Measurements from ENCODE around the gene ELOB.

The ELOB gene

DNA sequence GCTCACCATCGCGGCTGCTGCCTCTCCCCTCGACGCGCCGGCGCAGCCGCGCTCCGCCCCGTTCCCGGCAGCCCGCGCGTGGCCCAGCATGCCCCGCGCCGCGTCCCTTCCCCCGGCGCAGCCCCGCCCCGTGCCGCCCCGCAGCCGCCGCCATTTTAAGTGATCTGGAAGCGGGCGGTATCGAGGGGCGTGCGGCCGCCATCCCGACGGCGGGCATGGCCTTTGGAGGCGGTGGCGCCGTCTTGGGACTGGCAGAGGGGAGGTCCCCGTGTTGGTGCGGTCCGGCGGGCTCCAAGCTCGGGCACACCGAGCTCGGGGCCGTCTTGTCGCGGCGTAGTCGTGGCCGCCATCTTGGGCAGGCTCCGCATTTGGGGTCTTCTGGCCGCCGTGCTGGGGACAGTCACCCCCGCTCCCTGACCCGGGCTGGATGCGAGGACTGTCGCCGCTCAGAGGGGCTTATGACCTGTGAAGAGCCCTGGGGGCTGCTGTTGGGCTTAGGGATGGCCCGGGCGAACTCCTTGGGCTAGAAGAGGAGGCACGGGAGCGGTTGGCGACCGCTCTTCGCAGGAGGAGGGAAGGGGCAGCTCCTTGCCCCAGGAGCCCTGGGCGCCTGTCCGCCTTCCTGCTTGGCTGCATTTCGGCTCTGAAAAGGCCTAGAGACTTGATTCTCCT is at the start of gene ELOB:
ELOB (minus strand) TSS at position 50 of the 672 bp plus-strand sequence; CDS start at position 9, 41 bp downstream.
- DNase-seq = peak; percentile 29 to 97 (median 79)

DNA sequence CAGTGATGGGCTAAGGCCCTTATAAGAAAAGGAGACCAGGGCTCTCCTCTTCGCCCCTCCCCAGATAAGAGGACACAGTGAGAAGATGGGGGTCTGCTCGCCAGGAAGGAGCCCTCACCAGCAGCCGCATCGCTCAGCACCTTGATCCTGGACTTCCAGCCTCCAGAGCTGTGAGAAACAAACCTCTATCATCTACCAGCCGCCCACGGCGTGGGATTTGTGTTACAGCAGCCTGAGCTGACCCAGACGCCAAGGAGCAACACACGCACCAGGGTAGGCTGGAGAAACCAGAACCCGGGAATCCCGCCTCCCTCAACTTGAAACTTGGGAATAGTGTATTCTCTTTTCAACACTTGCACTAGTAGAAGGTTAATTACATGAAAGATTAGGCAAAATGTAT is 48.8 kb upstream of the ELOB start:
- DNase-seq = no peak

GRCh38 chr16:2825049-2825742 is 48.1 kb upstream of the ELOB start:
- DNase-seq = no peak

DNA sequence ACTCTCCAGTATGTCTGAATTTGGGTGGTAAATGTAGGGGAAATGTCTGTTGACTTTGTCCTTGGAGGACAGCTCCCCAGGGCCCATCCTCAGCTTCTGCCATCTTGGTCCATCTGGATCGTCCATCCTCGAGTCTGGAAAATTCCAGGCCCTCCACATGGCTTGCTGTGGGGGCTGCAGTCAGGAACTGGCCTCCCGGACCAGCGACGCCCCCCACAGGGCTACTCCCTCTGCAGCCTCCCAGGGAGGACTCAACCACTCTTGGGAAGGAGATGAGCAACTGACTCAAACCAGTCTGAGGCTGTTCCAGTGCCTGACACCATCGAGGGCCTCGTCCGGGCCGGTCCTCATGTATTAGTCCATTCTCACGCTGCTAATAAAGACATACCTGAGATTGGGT is 47.5 kb upstream of the ELOB start:
- DNase-seq = no peak

GRCh38 chr16:2822496-2822895 is 45.4 kb upstream of the ELOB start:
- DNase-seq = no peak

- DNase-seq = no peak
Measured at GRCh38 chr16:2822158-2822495, 45.0 kb upstream of the ELOB start.

GRCh38 chr16:2821487-2822157 is 44.5 kb upstream of the ELOB start:
- no peak for DNase-seq

DNA sequence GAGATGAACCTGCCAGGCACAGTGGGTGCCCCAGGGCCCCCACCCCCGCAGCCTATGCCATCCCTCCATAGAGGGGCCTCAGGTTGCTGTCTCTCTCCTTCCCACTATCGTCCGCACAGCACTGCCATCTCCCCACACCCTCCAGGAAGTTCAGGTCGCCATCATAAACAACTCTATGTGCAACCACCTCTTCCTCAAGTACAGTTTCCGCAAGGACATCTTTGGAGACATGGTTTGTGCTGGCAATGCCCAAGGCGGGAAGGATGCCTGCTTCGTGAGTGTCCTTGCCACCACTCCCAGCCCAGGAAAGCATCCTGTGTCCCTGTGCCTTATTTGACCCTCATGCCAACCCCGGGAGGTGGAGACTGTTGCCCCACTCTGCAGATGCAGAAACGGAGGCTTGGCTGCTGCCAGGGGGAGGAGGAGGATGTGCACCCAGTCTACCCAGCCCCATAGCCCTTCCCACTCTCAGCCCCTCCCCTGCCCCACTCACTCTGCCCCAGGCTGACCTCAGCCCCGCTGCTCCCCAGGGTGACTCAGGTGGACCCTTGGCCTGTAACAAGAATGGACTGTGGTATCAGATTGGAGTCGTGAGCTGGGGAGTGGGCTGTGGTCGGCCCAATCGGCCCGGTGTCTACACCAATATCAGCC is 43.9 kb upstream of the ELOB start:
- DNase-seq = no peak

DNA sequence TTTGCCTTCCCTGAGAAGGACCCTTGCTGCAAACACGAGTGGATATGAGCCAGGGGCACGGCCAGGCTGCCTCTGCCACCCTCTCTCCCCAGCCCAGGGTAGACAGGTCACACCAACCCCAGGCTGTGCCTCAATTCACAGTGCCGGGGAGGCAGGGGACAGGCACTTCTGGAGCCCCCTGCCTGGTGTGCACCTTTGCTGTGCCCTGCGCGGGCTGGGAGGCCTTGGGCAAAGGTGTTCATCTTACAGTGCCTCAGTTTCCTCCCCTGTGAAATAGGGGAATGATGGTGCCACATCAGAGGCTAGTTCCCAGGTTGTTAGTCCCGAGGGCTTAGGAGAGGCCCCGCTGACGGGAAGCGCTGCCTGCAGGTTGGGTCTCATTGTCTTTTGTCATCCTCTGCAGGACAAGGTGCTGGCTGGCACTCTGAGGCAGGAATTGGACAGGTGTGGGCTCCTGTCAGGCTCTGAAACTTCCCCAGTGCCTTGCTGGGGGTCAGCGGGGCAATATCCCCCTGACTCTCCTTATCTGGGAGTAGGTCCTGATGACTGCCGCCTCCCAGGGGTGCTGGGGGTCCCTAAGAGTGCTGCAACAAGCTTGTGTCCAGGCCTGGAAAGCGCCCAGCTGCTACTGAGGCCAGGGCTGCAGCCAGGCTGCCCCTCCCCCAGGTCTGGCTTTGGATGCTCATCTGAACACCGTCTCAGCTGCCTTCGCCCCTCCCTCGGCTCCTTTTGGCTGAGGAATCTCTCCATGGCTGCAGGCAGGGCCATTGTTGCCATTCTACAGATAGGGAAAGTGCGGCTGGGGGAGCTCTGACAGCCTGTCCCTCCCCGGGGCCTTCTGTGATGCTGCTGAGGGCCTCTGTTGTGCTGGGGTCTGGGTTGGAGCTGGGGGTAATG is 43.1 kb upstream of the ELOB start:
- DNase-seq = no peak

DNA sequence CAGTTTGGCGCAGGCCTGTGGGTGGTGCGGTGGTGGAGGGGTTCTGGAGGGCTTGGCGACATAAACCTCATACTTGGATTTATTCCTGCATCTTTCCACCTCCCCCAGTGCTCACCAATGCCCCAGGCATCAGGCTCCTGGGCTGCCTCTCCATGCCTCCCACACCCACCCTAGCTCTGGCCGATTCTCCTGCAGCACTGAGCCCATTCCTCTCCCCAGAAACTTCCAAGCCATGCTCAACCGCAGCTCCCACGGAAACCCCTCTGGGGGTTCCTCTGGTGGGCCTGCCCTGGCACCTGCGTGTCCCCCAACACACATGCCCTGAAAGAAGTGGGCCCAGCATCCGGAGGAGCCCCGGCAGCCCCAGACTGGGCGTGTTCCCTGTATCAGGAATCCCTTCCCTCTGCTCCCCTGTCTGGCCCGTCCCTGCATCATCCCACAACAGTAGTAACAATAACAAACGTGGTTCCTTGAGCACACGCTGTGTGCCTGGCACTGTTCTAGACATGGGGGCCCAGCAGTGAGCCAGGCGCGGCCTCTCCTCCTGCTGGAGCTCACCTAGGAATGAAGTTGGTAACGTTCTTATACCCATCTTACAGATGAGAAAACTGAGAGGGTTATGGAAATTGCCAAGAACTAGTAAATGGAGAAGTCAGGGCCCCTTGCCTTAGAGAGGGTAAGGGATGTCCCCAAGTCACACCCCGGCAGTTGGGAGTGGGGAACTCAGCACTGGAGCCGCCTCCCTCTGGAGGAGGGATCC is 42.3 kb upstream of the ELOB start:
- no peak for DNase-seq

DNA sequence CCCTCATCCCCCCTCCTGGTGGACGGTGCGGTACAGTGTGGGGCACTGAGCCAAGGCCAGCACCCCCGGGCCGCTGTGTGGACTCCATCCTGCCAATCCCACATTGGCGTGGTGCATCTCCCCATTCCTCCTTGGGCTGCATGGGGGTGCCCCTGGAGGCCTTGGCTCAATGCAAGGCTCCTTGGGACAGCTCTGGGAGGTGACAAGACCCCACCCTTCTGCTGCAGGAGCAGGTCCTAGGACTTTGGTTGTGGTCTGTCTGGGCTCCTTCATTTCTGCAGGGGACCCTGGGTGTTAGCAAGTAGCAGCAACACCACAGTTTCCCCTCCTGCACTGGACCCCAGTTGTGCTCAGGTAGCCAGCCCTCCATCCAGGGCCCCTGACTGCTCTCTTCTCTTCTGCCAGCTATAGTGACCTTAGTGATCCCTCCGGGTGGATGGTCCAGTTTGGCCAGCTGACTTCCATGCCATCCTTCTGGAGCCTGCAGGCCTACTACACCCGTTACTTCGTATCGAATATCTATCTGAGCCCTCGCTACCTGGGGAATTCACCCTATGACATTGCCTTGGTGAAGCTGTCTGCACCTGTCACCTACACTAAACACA is 41.3 kb upstream of the ELOB start:
- DNase-seq = no peak

DNA sequence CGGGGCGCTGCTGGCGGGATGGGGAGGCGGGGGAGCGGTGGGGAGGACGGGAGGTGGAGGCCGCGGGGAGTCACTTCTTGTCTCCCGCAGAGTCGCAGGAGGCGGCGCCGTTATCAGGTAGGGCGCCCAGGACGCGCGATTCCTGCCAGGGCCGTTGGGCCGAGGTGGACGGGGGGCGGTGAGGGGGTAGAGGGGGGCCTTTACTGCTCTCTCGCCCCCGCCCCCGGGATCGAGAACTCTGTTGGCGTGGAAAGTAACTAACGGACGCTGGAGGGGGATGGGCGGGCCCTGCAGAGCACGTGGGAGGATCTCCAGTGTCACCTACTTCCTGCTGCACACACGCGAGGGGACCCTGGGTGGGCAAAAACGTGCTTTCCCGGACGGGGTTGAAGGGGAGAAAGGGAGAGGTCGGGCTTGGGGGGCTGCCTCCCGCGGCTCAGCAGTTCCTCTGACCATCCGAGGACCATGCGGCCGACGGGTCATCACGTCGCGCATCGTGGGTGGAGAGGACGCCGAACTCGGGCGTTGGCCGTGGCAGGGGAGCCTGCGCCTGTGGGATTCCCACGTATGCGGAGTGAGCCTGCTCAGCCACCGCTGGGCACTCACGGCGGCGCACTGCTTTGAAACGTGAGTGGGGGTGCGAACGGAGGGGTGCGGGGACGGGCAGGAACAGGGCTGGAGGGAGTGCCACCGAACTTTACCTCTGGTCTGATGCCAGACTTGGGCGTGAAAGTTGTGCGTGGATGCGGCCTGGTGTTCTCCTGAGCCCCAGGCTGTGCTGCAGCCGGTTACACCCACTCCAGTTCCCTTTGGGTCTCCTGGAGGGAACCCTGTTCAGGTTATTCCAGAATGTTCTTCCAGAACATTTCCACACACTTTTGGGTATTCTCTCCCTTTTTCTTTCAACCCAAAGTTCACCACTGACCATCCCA is 40.5 kb upstream of the ELOB start:
- no peak for DNase-seq

GRCh38 chr16:2816751-2817339 is 39.8 kb upstream of the ELOB start, which contains the start of gene PRSS21:
PRSS21 (plus strand) TSS chr16:2817237; CDS start chr16:2817269, 32 bp downstream.
- DNase-seq = no peak

DNA sequence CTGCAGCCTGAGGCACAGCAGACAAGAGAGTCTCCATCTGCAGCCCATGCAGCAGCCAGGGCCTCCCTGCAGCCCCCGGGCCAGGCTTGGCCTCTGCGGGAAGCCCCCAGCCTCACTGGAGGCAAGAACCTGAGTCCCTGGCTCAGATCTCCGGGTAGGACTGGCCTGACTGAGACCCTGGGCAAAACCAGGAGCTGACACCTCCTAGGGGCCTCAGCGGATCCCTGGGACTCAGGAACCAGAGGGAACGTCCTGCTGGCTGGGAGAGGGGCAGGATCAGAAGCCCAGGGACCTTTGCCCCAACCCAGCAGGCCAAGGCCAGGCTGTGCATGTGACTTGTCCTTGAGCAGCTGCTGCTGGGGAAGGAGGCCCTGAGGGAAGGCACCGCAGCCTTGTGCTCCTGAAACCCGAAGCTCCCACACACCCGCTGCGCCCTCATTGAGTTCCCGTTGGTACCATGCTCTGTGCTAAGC is 38.3 kb upstream of the ELOB start:
- no peak for DNase-seq

- DNase-seq = no peak
Measured at GRCh38 chr16:2814551-2815298, 37.6 kb upstream of the ELOB start.

- DNase-seq = no peak
Measured at GRCh38 chr16:2813771-2814221, 36.7 kb upstream of the ELOB start.

- no peak for DNase-seq
Measured at GRCh38 chr16:2811703-2812471, 34.8 kb upstream of the ELOB start.

Measured in hypothalamus (tissue), 51 donors.